ENCODE results near the gene DPM1. TPM values are rescaled to one million over a fixed set of nuclear protein-coding genes. Genes with fewer than 3 reads are reported as not detected.

The DPM1 gene
- total and polyA plus RNA-seq, 2 donors (not counting 3 experiments of a cell fraction or from before 2014, with no cell fraction given): 33.9 to 41.9 TPM

DNA sequence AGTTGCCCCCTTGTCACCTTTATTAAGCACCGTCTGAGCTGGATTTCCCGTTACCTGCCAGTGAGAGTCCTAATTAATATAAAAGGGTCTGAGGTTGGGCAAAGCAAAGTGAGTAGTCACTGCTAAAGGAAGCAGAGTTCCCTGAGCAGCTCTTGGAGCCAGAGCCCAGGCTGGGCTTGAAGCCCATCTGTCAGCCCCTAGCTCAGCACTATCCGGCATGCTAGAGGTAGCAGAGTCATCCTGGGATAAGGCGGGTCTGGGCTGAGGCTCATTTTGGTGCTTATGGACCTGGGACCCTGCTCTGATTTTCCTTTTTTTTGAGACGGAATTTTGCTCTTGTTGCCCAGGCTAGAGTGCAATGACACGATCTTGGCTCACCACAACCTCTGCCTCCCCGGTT is 73.3 kb downstream of the DPM1 start:
- Histone ChIP-seq H3K9me3 (replicated peaks; ENCODE audit: control insufficient read depth, insufficient read depth, low read length) (no peaks in the 10 kb centered on the region), H3K79me2 (ENCODE audit: control insufficient read depth, insufficient read depth, low read length) (peaks cover 2% of the 10 kb centered on the region), H3K9ac (replicated peaks; ENCODE audit: extremely low read depth, insufficient read depth, low read length) (no peak overlapping the region), H3K36me3 (ENCODE audit: control insufficient read depth in 2 of 2, extremely low read depth in 1 of 2, insufficient read depth in 2 of 2, low read length in 2 of 2) (peaks cover 7% of the 10 kb centered on the region in 2 experiments), H3K4me2 (ENCODE audit: insufficient read depth, low read length) (no peak overlapping the region), H2AFZ (ENCODE audit: low read depth, low read length) (no peak overlapping the region), H3K27ac (ENCODE audit: insufficient read depth, low read depth, low read length) (no peak overlapping the region), H4K20me1 (replicated peaks; ENCODE audit: control insufficient read depth, extremely low read depth, insufficient read depth, low read length) (peaks cover 4% of the 10 kb centered on the region), H3K4me1 (ENCODE audit: control insufficient read depth, extremely low read depth, insufficient read depth, low read length) (no peaks in the 10 kb centered on the region), H3K9me1 (replicated peaks; ENCODE audit: control insufficient read depth, extremely low read depth, insufficient read depth, low read length) (no peaks in the 10 kb centered on the region), H3K27me3 (ENCODE audit: control insufficient read depth in 2 of 2, insufficient read depth in 2 of 2, low read length in 2 of 2) (no peaks in the 10 kb centered on the region), H3K4me3 (replicated peaks in 1 of 3; ENCODE audit: insufficient read depth in 1 of 3, low read depth in 1 of 3, low read length in 3 of 3) (no peak overlapping the region)
- DNase-seq (ENCODE audit: low read depth, low spot score): no peak
- TF ChIP-seq POLR2AphosphoS5 (IDR thresholded peaks at IDR 0.05; ENCODE audit: insufficient read depth, low read depth, low read length) (no peak), GATA2 (IDR thresholded peaks at IDR 0.05; ENCODE audit: insufficient read depth, insufficient read length, low read depth, low read length) (no peak), POLR2A (IDR thresholded peaks at IDR 0.05; ENCODE audit: low read depth, low read length) (no peak), MAX (IDR thresholded peaks at IDR 0.05; ENCODE audit: insufficient read depth, insufficient read length) (no peak), MYC (IDR thresholded peaks at IDR 0.05; ENCODE audit: low read depth, low read length) (no peak), FOS (IDR thresholded peaks at IDR 0.05; ENCODE audit: borderline replicate concordance, insufficient read depth, low read length) (no peak), JUN (IDR thresholded peaks at IDR 0.05; ENCODE audit: borderline replicate concordance, insufficient read depth, insufficient read length, low read depth) (no peak)
- no TSS peak for BruUV-seq (replicated peaks)
- POLR2A ChIA-PET: interaction anchor here (1.1 kb wide), 1 partner anchor 8 kb away, joined by 5 read pairs; no protein-coding TSS in a partner anchor
- no peak for FAIRE-seq
- intact Hi-C loops (cut with micrococcal nuclease): no loop called here
- CTCF ChIA-PET: interaction anchor here (1.7 kb wide), 1 partner anchor 44 kb away, joined by 5 read pairs; no protein-coding TSS in a partner anchor
- dilution Hi-C loops (cut with MboI; ENCODE audit: extremely low pct_ligation_motif_present, low sequenced_read_pairs): no loop called here

Other genes starting within 250 kb of the DPM1 start
- gene PARD6B, start 227.0 kb downstream of the DPM1 start, total RNA-seq: 0.07 TPM in 1 of 2 replicates, not detected in the other
- 0.03 TPM in 1 of 2 replicates, not detected in the other for gene PARD6B, start 227.0 kb downstream of the DPM1 start, polyA plus RNA-seq
- gene BCAS4, start 163.5 kb downstream of the DPM1 start, total RNA-seq: 0.85 and 1.5 TPM in 2 replicates
- 1.0 and 1.2 TPM in 2 replicates for gene BCAS4, start 163.5 kb downstream of the DPM1 start, polyA plus RNA-seq
- gene ADNP, start 27.1 kb downstream of the DPM1 start, total RNA-seq: 66.0 and 69.0 TPM in 2 replicates
- 13.4 and 17.8 TPM in 2 replicates for gene ADNP, start 27.1 kb downstream of the DPM1 start, polyA plus RNA-seq
- 3.6 and 4.2 TPM in 2 replicates for gene MOCS3, start 286 bp upstream of the DPM1 start, total RNA-seq
- 3.2 and 4.0 TPM in 2 replicates for gene MOCS3, start 286 bp upstream of the DPM1 start, polyA plus RNA-seq
- 0.37 and 1.1 TPM in 2 replicates for gene KCNG1, start 64.6 kb upstream of the DPM1 start, total RNA-seq
- gene KCNG1, start 64.6 kb upstream of the DPM1 start, polyA plus RNA-seq: 0.22 and 0.24 TPM in 2 replicates